ENCODE results near the gene CDH5. TPM values are rescaled to one million over a fixed set of nuclear protein-coding genes. Genes with fewer than 3 reads are reported as not detected.

CDH5 gene
- total RNA-seq, result 41.5 TPM

GRCh38 chr16:66366433-66367299, at the start of gene CDH5:
TSS of gene CDH5 (plus strand) at chr16:66366691. CDS start at chr16:66379338, 12,647 bp downstream.

GRCh38 chr16:66427036-66427860, 60.8 kb downstream of the CDH5 start, which contains the start of gene BEAN1:
TSS of gene BEAN1 (plus strand) at chr16:66427295. CDS start at chr16:66437677, 10,382 bp downstream.

Other genes with a start within 250 kb of the CDH5 start
- gene BEAN1, start 60.6 kb downstream of the CDH5 start, total RNA-seq, result 5.9 TPM
- gene TK2, start 183.4 kb downstream of the CDH5 start, total RNA-seq, result 30.0 TPM
- gene CKLF, start 185.9 kb downstream of the CDH5 start, total RNA-seq, result 38.8 TPM
- 4.3 TPM for gene CMTM1, start 199.7 kb downstream of the CDH5 start, total RNA-seq
- not detected for gene CMTM2, start 212.8 kb downstream of the CDH5 start, total RNA-seq
- 21.8 TPM for gene CMTM3, start 238.0 kb downstream of the CDH5 start, total RNA-seq

Data from camera-type eye (tissue), 1 donor.